Psoas muscle (tissue), 8 donors: ENCODE measurements around the gene CTSO. TPM values are rescaled to one million over a fixed set of nuclear protein-coding genes. Genes with fewer than 3 reads are reported as not detected.

Experiments used
- ATAC-seq, 4 donors: fragments of 200-7000 bp; cut with Tn5 transposase; one replicate each; pipeline ENCODE4 v1.9.1; 2020; ENCODE audit warnings: moderate library complexity in 3 of 4, mild to moderate bottlenecking in 2 of 4
- DNase-seq, 2 donors: peaks; one replicate each; pipeline ENCODE4 v3.0.0-alpha.2; 2020
- H3K27ac ChIP-seq: fragments of 200-600 bp; one replicate; pipeline ENCODE4 v1.8.0; 2022
- H3K27me3 ChIP-seq, 3 donors: fragments of 200-600 bp in 1 of 3; one replicate each; pipeline versions ENCODE4 v1.6.1 to v1.8.0; 2013 to 2022; ENCODE audit warnings: low read length in 2 of 3, mild to moderate bottlenecking in 2 of 3, moderate library complexity in 1 of 3; ENCODE audit not compliant: insufficient read depth in 3 of 3
- H3K36me3 ChIP-seq, 2 donors: fragments of 200-600 bp in 1 of 2; one replicate each; pipeline versions ENCODE4 v1.6.1 to v1.8.0; 2013 to 2022; ENCODE audit warnings: low read depth in 1 of 2, mild to moderate bottlenecking in 1 of 2, moderate library complexity in 1 of 2; ENCODE audit not compliant: insufficient read depth in 1 of 2
- H3K4me1 ChIP-seq: fragments of 200-600 bp; one replicate; pipeline ENCODE4 v1.8.0; 2022
- H3K4me3 ChIP-seq: fragments of 200-600 bp; one replicate; pipeline ENCODE4 v1.8.0; 2022; ENCODE audit warnings: mild to moderate bottlenecking
- H3K9me3 ChIP-seq: fragments of 200-600 bp; one replicate; pipeline ENCODE4 v1.8.0; 2022
- WGBS, 3 donors: extraction: QIAGEN DNeasy Blood & Tissue Kit; methylation state at CpG; one replicate each; pipeline versions ENCODE4 v1.1.6 to v1.1.7; 2013; 5-methylcytosine and 5-hydroxymethylcytosine counted together
- intact Hi-C, 2 donors: fragments of 100-400 bp; cut with DNase I; formaldehyde crosslinking; loops; one replicate each; pipeline versions ENCODE4 v1.11.0 to v1.14.2; 2022
- polyA plus RNA-seq, 3 donors: library from polyadenylated mRNA; stranded (reverse); fragments of 200-250 nt; gene quantifications; one replicate each; pipeline ENCODE4 v1.2.3, GENCODE V29; 2013
- total RNA-seq, 4 donors: library from RNA; stranded (reverse); fragmentation: NEBNext Ultra II Directional in 2 of 4; extraction: Animal tissue kit (Norgen Biotek cat#: 25700) in 2 of 4; gene quantifications; one replicate each; pipeline versions ENCODE4 v1.2.1 to v1.2.4, GENCODE V29; 2021 to 2023
- TF ChIP-seq, protein P1 (sequence below): fragments of 200-600 bp; IDR thresholded peaks from one replicate; pipeline ENCODE4 v1.8.0; 2022; ENCODE audit warnings: antibody characterized with exemption
- donor health status: healthy with polysubstance abuse.
- donor health status: DM: no; HTN: no; CAD: no; lungs with moderate emphysema.
- donor health status: Bipolar disorder and iron deficiency.
- donor health status: healthy.
- donor health status: DM: yes; HTN: yes; CAD: no.
- donor health status: DM: no; HTN: no; CAD: no.
- donor health status: DM: no; HTN: no; CAD: no.
- donor health status: DM: yes; HTN: yes; CAD: no.

Gene CTSO
- total and polyA plus RNA-seq, 7 donors, result 2.0 to 4.2 (median 3.0) TPM

DNA sequence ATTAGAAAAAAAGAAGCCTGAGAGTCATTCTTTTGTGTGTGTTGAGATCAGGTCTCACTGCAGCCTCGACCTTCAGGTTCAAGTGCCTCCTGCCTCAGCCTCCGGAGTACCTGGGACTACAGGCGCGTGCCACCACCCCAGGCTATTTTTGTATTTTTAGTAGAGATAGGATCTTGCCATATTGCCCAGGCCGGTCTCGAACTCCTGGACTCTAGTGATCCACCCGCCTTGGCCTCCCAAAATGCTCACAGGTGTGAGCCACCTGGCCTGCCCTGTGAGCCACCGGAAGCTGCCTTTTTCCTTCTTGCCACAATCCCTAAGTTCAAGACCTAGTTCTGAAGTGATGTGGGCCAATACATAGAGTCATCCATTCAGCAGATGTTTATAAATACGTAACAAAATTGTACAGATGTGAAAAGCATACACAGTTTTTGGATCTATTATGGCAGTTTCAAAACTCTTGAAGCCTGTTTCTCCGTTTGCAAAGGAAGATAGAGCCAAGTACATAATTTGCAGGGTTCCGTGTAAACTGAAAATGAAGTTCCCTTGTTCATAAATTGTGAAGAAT is 536 bp upstream of the CTSO start:
- Histone ChIP-seq H3K9me3 (no peaks in the 10 kb centered on the region), H3K27ac (peak overlapping the region; percentile 88), H3K36me3 (no peaks in the 10 kb centered on the region), H3K4me1 (no peaks in the 10 kb centered on the region), H3K4me3 (peak overlapping the region; percentile 82), H3K27me3 (no peaks in the 10 kb centered on the region)
- WGBS, 3 donors, result 60 to 76% (median 74%) methylated on average over 11 of the region's 11 CpGs
- intact Hi-C loops, result loop anchor here in 1 of 2 donors (5.0 to 10.0 kb wide), 2 partner anchors 142 to 549 kb away; no protein-coding TSS in a partner anchor
- ATAC-seq (no peak), DNase-seq (peak in 1 of 2 donors; percentile 12)
- TF ChIP-seq, protein P1, sequence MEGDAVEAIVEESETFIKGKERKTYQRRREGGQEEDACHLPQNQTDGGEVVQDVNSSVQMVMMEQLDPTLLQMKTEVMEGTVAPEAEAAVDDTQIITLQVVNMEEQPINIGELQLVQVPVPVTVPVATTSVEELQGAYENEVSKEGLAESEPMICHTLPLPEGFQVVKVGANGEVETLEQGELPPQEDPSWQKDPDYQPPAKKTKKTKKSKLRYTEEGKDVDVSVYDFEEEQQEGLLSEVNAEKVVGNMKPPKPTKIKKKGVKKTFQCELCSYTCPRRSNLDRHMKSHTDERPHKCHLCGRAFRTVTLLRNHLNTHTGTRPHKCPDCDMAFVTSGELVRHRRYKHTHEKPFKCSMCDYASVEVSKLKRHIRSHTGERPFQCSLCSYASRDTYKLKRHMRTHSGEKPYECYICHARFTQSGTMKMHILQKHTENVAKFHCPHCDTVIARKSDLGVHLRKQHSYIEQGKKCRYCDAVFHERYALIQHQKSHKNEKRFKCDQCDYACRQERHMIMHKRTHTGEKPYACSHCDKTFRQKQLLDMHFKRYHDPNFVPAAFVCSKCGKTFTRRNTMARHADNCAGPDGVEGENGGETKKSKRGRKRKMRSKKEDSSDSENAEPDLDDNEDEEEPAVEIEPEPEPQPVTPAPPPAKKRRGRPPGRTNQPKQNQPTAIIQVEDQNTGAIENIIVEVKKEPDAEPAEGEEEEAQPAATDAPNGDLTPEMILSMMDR, result no peak

DNA sequence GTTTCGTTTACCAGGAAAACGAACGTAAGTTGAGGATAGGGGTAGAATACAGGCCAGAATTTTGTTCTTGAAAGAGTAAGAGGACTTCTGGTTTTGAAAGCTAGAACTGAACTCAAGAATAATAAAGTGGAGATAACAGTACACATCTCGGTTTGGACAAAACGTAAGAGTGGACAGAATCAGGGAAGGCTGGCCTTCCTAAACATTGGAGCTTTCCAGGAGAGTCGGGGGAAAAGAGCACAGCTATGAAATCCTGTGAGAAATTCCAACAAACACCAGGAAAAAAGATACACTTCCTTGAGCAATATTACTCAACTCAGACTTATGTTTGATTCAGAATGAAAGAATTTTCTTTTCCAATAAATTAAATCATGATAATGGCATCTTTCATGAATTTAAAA is 1.2 kb downstream of the CTSO start:
- H3K36me3 ChIP-seq, result no peaks in the 10 kb centered on the region
- DNase-seq, result no peak
- 31 to 49% (median 34%) methylated on average over 6 of the region's 6 CpGs for WGBS, 3 donors
- ATAC-seq, result no peak
- peak overlapping the region; percentile 82 for H3K4me3 ChIP-seq
- no peaks in the 10 kb centered on the region for H3K27me3 ChIP-seq
- no peaks in the 10 kb centered on the region for H3K9me3 ChIP-seq
- no peaks in the 10 kb centered on the region for H3K4me1 ChIP-seq
- intact Hi-C loops, result loop anchor here in 1 of 2 donors (5.0 to 10.0 kb wide), 2 partner anchors 140 to 548 kb away; no protein-coding TSS in a partner anchor
- peak overlapping the region; percentile 88 for H3K27ac ChIP-seq
- TF ChIP-seq, protein P1, result no peak

DNA sequence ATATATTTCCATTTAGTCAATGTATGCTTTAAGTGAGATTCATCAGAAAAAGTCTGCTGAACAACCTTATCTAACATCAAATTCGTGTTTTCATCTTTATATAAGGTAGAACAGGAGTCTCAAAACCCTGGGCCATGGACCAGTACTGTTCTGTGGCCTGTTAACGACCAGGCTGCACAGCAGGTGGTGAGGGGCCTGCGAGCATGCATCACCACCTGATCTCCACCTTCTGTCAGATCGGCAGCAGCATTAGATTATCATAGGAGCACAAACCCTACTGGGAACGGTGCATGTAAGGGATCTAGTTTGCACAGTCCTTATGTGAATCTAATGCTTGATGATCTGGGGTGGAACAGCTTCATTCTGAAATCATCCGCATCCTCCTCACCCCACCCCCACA is 3.2 kb downstream of the CTSO start:
- TF ChIP-seq, protein P1, result no peak
- Histone ChIP-seq H3K9me3 (no peaks in the 10 kb centered on the region), H3K4me3 (no peak overlapping the region), H3K27me3 (no peaks in the 10 kb centered on the region), H3K4me1 (no peaks in the 10 kb centered on the region), H3K27ac (no peak overlapping the region), H3K36me3 (no peaks in the 10 kb centered on the region)
- no peak for DNase-seq
- intact Hi-C loops, result loop anchor here in 1 of 2 donors (5.0 to 10.0 kb wide), 2 partner anchors 138 to 546 kb away; no protein-coding TSS in a partner anchor
- no peak for ATAC-seq
- WGBS, 3 donors, result 63 to 71% (median 67%) methylated on average over 6 of the region's 6 CpGs

DNA sequence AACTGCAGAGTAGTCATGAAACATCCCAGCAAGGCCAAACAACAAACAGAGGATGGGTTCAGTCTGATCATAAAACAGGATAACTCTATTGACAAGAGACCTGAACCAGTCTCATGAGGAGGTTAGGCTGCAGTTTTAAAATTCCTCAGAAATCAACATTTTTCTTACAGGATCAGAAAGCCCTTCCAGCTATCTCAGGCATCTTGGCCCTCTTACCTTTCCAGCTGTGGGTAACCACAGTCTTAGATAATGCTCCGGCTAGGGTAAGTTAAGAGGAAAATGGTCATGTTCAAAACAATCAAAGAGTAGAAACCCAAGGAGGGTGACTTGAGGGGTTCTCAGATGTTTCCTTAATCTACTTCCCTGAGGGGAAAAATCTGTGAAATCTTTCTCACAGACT is 5.1 kb downstream of the CTSO start:
- H3K27me3 ChIP-seq, result no peaks in the 10 kb centered on the region
- DNase-seq, result no peak
- H3K36me3 ChIP-seq, result no peaks in the 10 kb centered on the region
- no peak for ATAC-seq
- H3K9me3 ChIP-seq, result no peaks in the 10 kb centered on the region
- intact Hi-C loops, result loop anchor here in 1 of 2 donors (10.0 kb wide), 1 partner anchor 144 kb away; no protein-coding TSS in a partner anchor
- WGBS, 3 donors, result 75 to 86% (median 82%) methylated on average over 1 of the region's 1 CpG
- TF ChIP-seq, protein P1, result no peak
- H3K27ac ChIP-seq, result no peak overlapping the region
- H3K4me3 ChIP-seq, result no peak overlapping the region
- H3K4me1 ChIP-seq, result no peaks in the 10 kb centered on the region
